ENCODE data around the gene NDUFA11. TPM values are rescaled to one million over a fixed set of nuclear protein-coding genes. Genes with fewer than 3 reads are reported as not detected.

Gene NDUFA11
- total RNA-seq, 2 donors from 2014 or later, result 83.2 to 177 TPM

GRCh38 chr19:5865772-5866171 lies 37.8 kb downstream of the NDUFA11 start:
- H3K4me1 ChIP-seq (ENCODE audit: control insufficient read depth in 1 of 2, low read depth in 2 of 2), result no peaks in the 10 kb centered on the region
- ATAC-seq (ENCODE audit: insufficient number of reproducible peaks, low FRiP score, low read depth), result no peak
- no peak overlapping the region for H3K27ac ChIP-seq
- DNase-seq (ENCODE audit: low spot score), result no peak
- H3K9me3 ChIP-seq, result no peaks in the 10 kb centered on the region
- H3K36me3 ChIP-seq, result no peaks in the 10 kb centered on the region
- no peak overlapping the region for H3K4me3 ChIP-seq
- no peaks in the 10 kb centered on the region for H3K27me3 ChIP-seq (replicated peaks; ENCODE audit: insufficient read depth)
- no peak for TF ChIP-seq CTCF (IDR thresholded peaks at IDR 0.05)

- H3K9me3 ChIP-seq, result no peaks in the 10 kb centered on the region
- ATAC-seq (ENCODE audit: insufficient number of reproducible peaks, low FRiP score, low read depth), result no peak
- H3K36me3 ChIP-seq, result no peaks in the 10 kb centered on the region
- no peaks in the 10 kb centered on the region for H3K27me3 ChIP-seq (replicated peaks; ENCODE audit: insufficient read depth)
- H3K27ac ChIP-seq, result no peak overlapping the region
- no peak for DNase-seq (ENCODE audit: low spot score)
- peak; percentile 23 for TF ChIP-seq CTCF (IDR thresholded peaks at IDR 0.05)
- no peaks in the 10 kb centered on the region for H3K4me1 ChIP-seq (ENCODE audit: control insufficient read depth in 1 of 2, low read depth in 2 of 2)
- no peak overlapping the region for H3K4me3 ChIP-seq
These were observed 38.7 kb downstream of the NDUFA11 start for GRCh38 chr19:5864725-5865486.

GRCh38 chr19:5864013-5864720 lies 39.4 kb downstream of the NDUFA11 start:
- ATAC-seq (ENCODE audit: insufficient number of reproducible peaks, low FRiP score, low read depth), result no peak
- H3K4me1 ChIP-seq (ENCODE audit: control insufficient read depth in 1 of 2, low read depth in 2 of 2), result no peaks in the 10 kb centered on the region
- no peak overlapping the region for H3K4me3 ChIP-seq

GRCh38 chr19:5863030-5863665 lies 40.4 kb downstream of the NDUFA11 start:
- Histone ChIP-seq H3K4me3 (no peak overlapping the region), H3K27ac (no peak overlapping the region), H3K27me3 (replicated peaks; ENCODE audit: insufficient read depth) (no peaks in the 10 kb centered on the region), H3K36me3 (no peaks in the 10 kb centered on the region), H3K9me3 (no peaks in the 10 kb centered on the region), H3K4me1 (ENCODE audit: control insufficient read depth in 1 of 2, low read depth in 2 of 2) (no peaks in the 10 kb centered on the region)
- TF ChIP-seq CTCF (IDR thresholded peaks at IDR 0.05), result no peak
- DNase-seq (ENCODE audit: low spot score) (no peak), ATAC-seq (ENCODE audit: insufficient number of reproducible peaks, low FRiP score, low read depth) (no peak)

More at GRCh38 chr19:5864013-5864720, 39.4 kb downstream of the NDUFA11 start:
- no peak overlapping the region for H3K27ac ChIP-seq
- TF ChIP-seq CTCF (IDR thresholded peaks at IDR 0.05), result no peak
- H3K9me3 ChIP-seq, result no peaks in the 10 kb centered on the region
- H3K27me3 ChIP-seq (replicated peaks; ENCODE audit: insufficient read depth), result no peaks in the 10 kb centered on the region
- H3K36me3 ChIP-seq, result no peaks in the 10 kb centered on the region
- no peak for DNase-seq (ENCODE audit: low spot score)

All from thoracic aorta (tissue), 2 donors.